OCI-LY7 (cell line): ENCODE results near the gene EMX2.

ENCODE experiments used
- CTCF ChIP-seq: fragments of 200-600 bp; sonication (generic); conservative IDR thresholded peaks from 2 replicates; pipeline ENCODE4 v1.5.1; 2014; ENCODE audit warnings: mild to moderate bottlenecking, antibody characterized with exemption, low read length, moderate library complexity, mixed read lengths
- EZH2phosphoT487 ChIP-seq: fragments of 200-600 bp; sonication (generic); IDR thresholded peaks from 2 replicates; pipeline ENCODE4 v1.6.1; 2018; ENCODE audit warnings: low read depth, borderline replicate concordance, mild to moderate bottlenecking, mixed run types, antibody characterized with exemption, low read length, moderate library complexity, mixed read lengths

GRCh38 chr10:117544711-117545140 lies 2.2 kb downstream of the EMX2 start:
- TF ChIP-seq CTCF (no peak), EZH2phosphoT487 (no peak)
